Kidney (tissue), 14 donors: ENCODE results near the gene SPCS2. TPM values are rescaled to one million over a fixed set of nuclear protein-coding genes. Genes with fewer than 3 reads are reported as not detected.

ENCODE experiments used
- DNase-seq, 5 donors: peaks; one replicate each; pipeline ENCODE4 v3.0.0-alpha.2; 2013 to 2020
- FAIRE-seq: peaks from 2 replicates; lab custom pipeline; 2012; peaks lifted over from hg19 to GRCh38; lab: Jason Lieb, UNC
- H3K27ac ChIP-seq, 2 donors: one replicate each; pipeline ENCODE4 v1.7.0; 2013; ENCODE audit warnings: low read depth in 2 of 2, low read length in 2 of 2, inconsistent platforms in 1 of 2
- H3K27me3 ChIP-seq: one replicate; pipeline ENCODE4 v1.7.1; 2013; ENCODE audit warnings: low read length, inconsistent platforms; ENCODE audit not compliant: control insufficient read depth, insufficient read depth
- H3K36me3 ChIP-seq, 3 donors: one replicate each; pipeline versions ENCODE4 v1.7.0 to v1.7.1; 2013; ENCODE audit warnings: low read length in 3 of 3, control low read depth in 1 of 3, inconsistent platforms in 1 of 3; ENCODE audit not compliant: insufficient read depth in 3 of 3, control insufficient read depth in 2 of 3
- H3K4me1 ChIP-seq, 3 donors: one replicate each; pipeline versions ENCODE4 v1.7.0 to v1.7.1; 2013; ENCODE audit warnings: low read length in 3 of 3, inconsistent platforms in 1 of 3, low read depth in 1 of 3; ENCODE audit not compliant: control insufficient read depth in 2 of 3, insufficient read depth in 2 of 3
- H3K4me3 ChIP-seq, 3 donors: one replicate each; pipeline versions ENCODE4 v1.7.0 to v1.8.1; 2013; ENCODE audit warnings: low read length in 3 of 3, control low read depth in 1 of 3, inconsistent platforms in 1 of 3
- H3K9ac ChIP-seq, 3 donors: one replicate each; pipeline versions ENCODE4 v1.7.0 to v1.7.1; 2013; ENCODE audit warnings: low read length in 3 of 3, control low read depth in 1 of 3, inconsistent platforms in 1 of 3
- H3K9me3 ChIP-seq, 3 donors: one replicate each; pipeline versions ENCODE4 v1.7.0 to v1.7.1; 2013; ENCODE audit warnings: low read length in 3 of 3, control low read depth in 1 of 3, inconsistent platforms in 1 of 3; ENCODE audit not compliant: control insufficient read depth in 2 of 3, insufficient read depth in 1 of 3
- intact Hi-C: fragments of 100-400 bp; cut with DNase I; formaldehyde crosslinking; loops from one replicate; pipeline ENCODE4 v1.11.1; 2022
- polyA plus RNA-seq: library from polyadenylated mRNA; stranded (reverse); fragments of 350-450 nt; fragmentation: Illumina TruSeq; extraction: RNeasy Lipid Tissue Mini Kit (QIAGEN cat#74804); gene quantifications from one replicate; pipeline ENCODE4 v1.2.3, GENCODE V29; 2014; ENCODE audit warnings: low read depth, low replicate concordance; ENCODE audit not compliant: insufficient read depth
- total RNA-seq: library from RNA; stranded (reverse); fragmentation: NEBNext Ultra II Directional; extraction: Animal tissue kit (Norgen Biotek cat#: 25700); gene quantifications from one replicate; pipeline ENCODE4 v1.2.1, GENCODE V29; 2021
- TF ChIP-seq, protein P1 (sequence below): IDR thresholded peaks from 3 replicates; pipeline ENCODE4 v1.5.1; 2012; ENCODE audit warnings: mild to moderate bottlenecking, moderate library complexity, borderline replicate concordance; ENCODE audit not compliant: insufficient read depth; ENCODE audit errors: extremely low read depth
- donor health status: control.
- donor health status: control.
- donor health status: control.
- donor health status: control.
- donor health status: control.
- donor health status: DM: yes; HTN: yes; CAD: no.
- donor health status: Normal renal cell carcinoma (clear cell type).

SPCS2 gene
- total and polyA plus RNA-seq, 2 donors from 2014 or later, result 176 to 224 TPM

DNA sequence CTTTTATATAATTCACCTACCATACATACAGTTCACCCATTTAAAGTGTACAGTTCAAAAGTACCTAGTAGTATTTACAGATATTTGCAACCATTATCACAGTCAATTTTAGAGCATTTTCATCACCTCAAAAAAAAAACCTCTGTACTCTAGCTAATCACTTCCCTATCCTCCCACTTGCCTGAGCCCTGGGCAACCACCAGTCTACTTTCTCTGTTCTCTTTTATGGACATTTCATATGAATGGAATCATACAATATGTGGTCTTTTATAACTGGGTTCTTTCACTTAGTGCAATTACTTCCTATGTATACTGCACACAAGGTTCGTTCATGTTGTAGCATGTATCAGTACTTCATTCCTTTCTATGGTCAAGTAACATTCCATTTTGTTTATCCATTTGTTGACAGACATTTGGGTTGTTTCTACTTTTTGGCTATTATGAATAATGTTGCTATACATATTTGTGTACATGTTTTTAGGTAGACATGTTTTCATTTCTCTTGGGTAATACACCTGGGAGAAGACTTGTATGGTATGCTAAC lies 21.9 kb downstream of the SPCS2 start:
- no peak for DNase-seq
- peaks cover 8 to 31% (median 25%) of the 10 kb centered on the region in 3 donors for H3K36me3 ChIP-seq
- no peak for FAIRE-seq
- no peak overlapping the region for H3K4me3 ChIP-seq
- H3K27me3 ChIP-seq, result no peaks in the 10 kb centered on the region
- no peaks in the 10 kb centered on the region for H3K4me1 ChIP-seq
- TF ChIP-seq, protein P1, sequence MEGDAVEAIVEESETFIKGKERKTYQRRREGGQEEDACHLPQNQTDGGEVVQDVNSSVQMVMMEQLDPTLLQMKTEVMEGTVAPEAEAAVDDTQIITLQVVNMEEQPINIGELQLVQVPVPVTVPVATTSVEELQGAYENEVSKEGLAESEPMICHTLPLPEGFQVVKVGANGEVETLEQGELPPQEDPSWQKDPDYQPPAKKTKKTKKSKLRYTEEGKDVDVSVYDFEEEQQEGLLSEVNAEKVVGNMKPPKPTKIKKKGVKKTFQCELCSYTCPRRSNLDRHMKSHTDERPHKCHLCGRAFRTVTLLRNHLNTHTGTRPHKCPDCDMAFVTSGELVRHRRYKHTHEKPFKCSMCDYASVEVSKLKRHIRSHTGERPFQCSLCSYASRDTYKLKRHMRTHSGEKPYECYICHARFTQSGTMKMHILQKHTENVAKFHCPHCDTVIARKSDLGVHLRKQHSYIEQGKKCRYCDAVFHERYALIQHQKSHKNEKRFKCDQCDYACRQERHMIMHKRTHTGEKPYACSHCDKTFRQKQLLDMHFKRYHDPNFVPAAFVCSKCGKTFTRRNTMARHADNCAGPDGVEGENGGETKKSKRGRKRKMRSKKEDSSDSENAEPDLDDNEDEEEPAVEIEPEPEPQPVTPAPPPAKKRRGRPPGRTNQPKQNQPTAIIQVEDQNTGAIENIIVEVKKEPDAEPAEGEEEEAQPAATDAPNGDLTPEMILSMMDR, result no peak
- intact Hi-C loops, result no loop called here
- no peak overlapping the region for H3K9ac ChIP-seq
- no peaks in the 10 kb centered on the region for H3K9me3 ChIP-seq
- H3K27ac ChIP-seq, result no peak overlapping the region

DNA sequence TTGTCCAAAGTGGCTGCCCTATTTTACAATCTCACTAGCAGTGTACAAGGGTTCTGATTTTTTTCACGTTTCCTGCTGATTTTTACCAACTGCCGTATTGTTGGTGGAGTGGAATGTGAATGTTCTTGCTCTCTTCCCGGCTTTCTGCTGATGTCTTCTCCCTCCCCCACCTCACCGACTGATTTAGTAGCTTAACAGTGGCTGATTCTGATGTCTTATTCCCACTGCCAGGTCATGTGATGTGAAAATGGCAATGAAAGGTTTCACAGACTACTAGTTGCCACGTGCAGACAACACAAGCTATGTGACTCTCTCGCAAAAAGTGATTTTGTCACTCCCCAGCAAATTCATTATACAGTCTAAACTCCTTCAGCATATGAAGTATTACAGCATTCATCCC lies 22.4 kb downstream of the SPCS2 start:
- no peak overlapping the region for H3K4me3 ChIP-seq
- H3K4me1 ChIP-seq, result no peaks in the 10 kb centered on the region
- no peaks in the 10 kb centered on the region for H3K9me3 ChIP-seq
- no peak overlapping the region for H3K27ac ChIP-seq
- H3K27me3 ChIP-seq, result no peaks in the 10 kb centered on the region
- intact Hi-C loops, result no loop called here
- H3K36me3 ChIP-seq, result peaks cover 8 to 35% (median 30%) of the 10 kb centered on the region in 3 donors
- FAIRE-seq (no peak), DNase-seq (no peak)
- no peak overlapping the region for H3K9ac ChIP-seq
- TF ChIP-seq, protein P1, result no peak

DNA sequence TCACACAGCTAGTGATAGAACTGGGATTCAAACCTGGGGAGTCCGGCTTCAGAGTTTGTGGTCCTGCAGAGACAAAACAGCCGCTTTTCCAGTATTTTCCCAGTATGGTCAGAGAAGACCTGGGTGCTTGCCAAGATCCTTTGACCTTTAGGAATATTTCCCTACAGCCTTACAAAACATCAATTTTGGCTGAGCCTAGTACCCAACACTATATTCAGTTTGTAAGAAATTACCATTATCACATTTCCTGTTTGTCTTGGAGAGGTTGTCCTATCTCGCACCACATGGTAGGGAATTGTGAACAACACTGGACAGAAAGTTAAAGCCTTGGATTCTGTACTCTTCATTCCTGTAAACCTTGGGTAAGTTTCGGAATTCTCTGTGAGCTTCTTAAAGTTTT lies 29.0 kb downstream of the SPCS2 start:
- FAIRE-seq (no peak), DNase-seq (no peak)
- peaks cover 6 to 37% (median 16%) of the 10 kb centered on the region in 3 donors for H3K36me3 ChIP-seq
- no peak overlapping the region for H3K4me3 ChIP-seq
- no peaks in the 10 kb centered on the region for H3K9me3 ChIP-seq
- intact Hi-C loops, result no loop called here
- H3K4me1 ChIP-seq, result no peaks in the 10 kb centered on the region
- no peak overlapping the region for H3K27ac ChIP-seq
- TF ChIP-seq, protein P1, result no peak
- no peaks in the 10 kb centered on the region for H3K27me3 ChIP-seq
- H3K9ac ChIP-seq, result no peak overlapping the region

DNA sequence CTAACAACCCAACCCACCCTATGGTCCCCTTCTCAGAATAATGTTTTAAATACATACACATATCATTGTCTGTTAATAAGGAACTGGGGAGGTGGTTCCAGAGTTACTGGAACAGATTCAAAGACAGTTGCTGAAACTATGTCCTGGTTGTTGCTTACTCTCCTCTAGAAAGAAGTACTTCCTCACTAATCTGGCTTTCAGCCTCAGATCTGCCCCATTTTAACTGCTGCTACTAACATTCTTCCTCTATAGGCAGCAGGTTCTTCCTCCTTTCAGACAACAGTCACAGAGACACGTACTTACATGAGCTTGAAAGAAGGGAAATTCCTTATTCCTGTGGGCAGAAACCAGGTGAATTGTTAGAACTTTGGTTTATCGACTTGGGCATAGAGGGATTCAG lies 31.6 kb downstream of the SPCS2 start:
- Histone ChIP-seq H3K4me3 (no peak overlapping the region), H3K27me3 (no peaks in the 10 kb centered on the region), H3K9ac (no peak overlapping the region), H3K27ac (no peak overlapping the region), H3K36me3 (peaks cover 4 to 24% (median 6%) of the 10 kb centered on the region in 3 donors), H3K4me1 (no peaks in the 10 kb centered on the region), H3K9me3 (no peaks in the 10 kb centered on the region)
- intact Hi-C loops, result no loop called here
- TF ChIP-seq, protein P1, result no peak
- no peak for FAIRE-seq
- no peak for DNase-seq
